Medulla oblongata (tissue), 1 donor: Measurements from ENCODE around the gene CHN1.

ENCODE experiments used
- DNase-seq: peaks from one replicate; pipeline ENCODE4 v3.0.0-alpha.2; 2015; ENCODE audit errors: extremely low spot score

Gene CHN1

GRCh38 chr2:174827371-174828369 lies 177.5 kb downstream of the CHN1 start:
- DNase-seq = peak; percentile 33

- DNase-seq = no peak
These were observed 179.1 kb downstream of the CHN1 start for GRCh38 chr2:174826051-174826450.

GRCh38 chr2:174824068-174824467 lies 181.1 kb downstream of the CHN1 start:
- DNase-seq = no peak

GRCh38 chr2:174821628-174822027 lies 183.6 kb downstream of the CHN1 start:
- no peak for DNase-seq

- DNase-seq = no peak
These were observed 184.8 kb downstream of the CHN1 start for GRCh38 chr2:174820361-174820760.

GRCh38 chr2:174815526-174815925 lies 189.7 kb downstream of the CHN1 start:
- DNase-seq = no peak

- DNase-seq = no peak
These were observed 193.1 kb downstream of the CHN1 start for GRCh38 chr2:174812037-174812436.

- DNase-seq = no peak
These were observed 197.2 kb downstream of the CHN1 start for GRCh38 chr2:174807931-174808330.

- no peak for DNase-seq
These were observed 199.4 kb downstream of the CHN1 start for GRCh38 chr2:174805803-174806202.

GRCh38 chr2:174802459-174802858 lies 202.7 kb downstream of the CHN1 start:
- DNase-seq = no peak

GRCh38 chr2:174800436-174801205 lies 204.6 kb downstream of the CHN1 start:
- DNase-seq = no peak

- DNase-seq = no peak
These were observed 206.4 kb downstream of the CHN1 start for GRCh38 chr2:174798801-174799200.

- DNase-seq = no peak
These were observed 207.4 kb downstream of the CHN1 start for GRCh38 chr2:174797781-174798276.

GRCh38 chr2:174796319-174796771 lies 208.8 kb downstream of the CHN1 start:
- DNase-seq = no peak

GRCh38 chr2:174794851-174795374 lies 210.3 kb downstream of the CHN1 start:
- no peak for DNase-seq

GRCh38 chr2:174792309-174793025 lies 212.7 kb downstream of the CHN1 start:
- DNase-seq = no peak

- DNase-seq = no peak
These were observed 213.4 kb downstream of the CHN1 start for GRCh38 chr2:174791746-174792280.

- DNase-seq = no peak
These were observed 214.2 kb downstream of the CHN1 start for GRCh38 chr2:174791020-174791419.

- DNase-seq = no peak
These were observed 216.2 kb downstream of the CHN1 start for GRCh38 chr2:174789001-174789400.

GRCh38 chr2:174788291-174788929 lies 216.8 kb downstream of the CHN1 start:
- no peak for DNase-seq
